ENCODE measurements around the gene OR10X1.

Gene OR10X1, protein sequence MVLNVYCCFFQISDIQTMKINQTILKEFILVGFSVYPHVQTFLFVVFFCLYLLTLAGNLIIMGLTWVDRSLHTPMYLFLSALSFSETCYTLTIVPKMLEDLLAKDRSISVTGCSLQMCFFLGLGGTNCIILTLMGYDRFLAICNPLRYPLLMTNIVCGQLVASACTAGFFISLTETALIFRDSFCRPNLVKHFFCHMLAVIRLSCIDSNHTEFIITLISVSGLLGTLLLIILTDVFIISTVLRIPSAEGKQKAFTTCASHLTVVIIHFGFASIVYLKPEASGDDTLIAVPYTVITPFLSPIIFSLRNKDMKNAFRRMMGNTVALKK

DNA sequence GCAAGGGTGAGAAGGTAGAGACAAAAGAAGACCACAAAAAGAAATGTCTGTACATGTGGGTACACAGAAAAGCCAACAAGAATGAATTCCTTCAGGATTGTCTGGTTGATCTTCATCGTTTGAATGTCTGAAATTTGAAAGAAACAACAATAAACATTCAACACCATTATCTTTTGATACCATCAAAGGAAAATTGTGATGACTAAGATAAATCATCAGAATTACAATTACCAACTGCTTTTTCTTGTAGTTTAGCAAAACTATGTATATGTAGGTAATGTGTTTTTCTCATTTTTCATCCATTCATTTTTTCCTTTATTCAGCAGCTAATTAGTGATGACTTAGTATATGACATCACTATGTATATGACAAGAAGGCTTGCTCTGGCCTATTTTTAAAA is at the start of gene OR10X1:
Gene OR10X1, minus strand, starts transcription at position 167 of the 400 bp plus-strand sequence. Its CDS starts 0 bp downstream, at position 167.
- DNase-seq = no peak

DNA sequence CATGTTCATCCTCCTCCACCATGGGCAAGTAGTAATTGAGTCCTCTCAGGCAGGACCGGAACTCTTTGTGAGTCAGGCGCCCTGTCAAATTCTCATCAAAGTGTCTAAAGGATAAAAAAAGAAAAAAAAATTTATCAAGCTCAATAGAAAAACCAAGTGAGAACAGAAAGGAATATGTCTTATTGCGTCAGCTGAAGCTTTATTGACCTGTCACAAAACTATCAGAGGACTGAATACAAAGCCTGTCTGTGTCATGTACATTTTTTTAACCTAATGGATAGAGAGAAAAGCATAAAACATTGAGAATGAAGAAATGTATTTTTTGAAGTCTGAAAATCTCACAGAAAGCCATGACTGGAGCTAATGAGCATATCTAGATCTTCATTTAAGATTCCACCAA is 34.1 kb upstream of the OR10X1 start:
- no peak for DNase-seq

DNA sequence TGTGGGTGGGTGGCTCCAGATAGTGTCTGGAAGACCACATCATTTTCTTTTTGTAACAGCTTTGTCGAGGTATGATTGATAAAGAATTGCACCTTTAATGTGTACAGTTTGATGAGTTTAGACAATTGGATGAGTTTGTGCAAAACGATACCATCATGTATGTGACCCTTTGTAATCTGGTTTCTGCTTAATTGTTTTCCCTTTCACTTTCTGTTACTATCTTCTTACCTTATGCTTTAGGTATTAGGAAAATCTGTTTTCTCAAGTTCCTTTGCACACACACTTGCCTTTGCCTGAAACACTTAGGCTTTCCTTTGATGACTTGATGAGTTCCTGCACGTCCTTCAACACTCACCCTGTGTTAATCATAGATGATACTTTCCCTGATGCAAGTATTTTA is 32.2 kb upstream of the OR10X1 start:
- DNase-seq = no peak

DNA sequence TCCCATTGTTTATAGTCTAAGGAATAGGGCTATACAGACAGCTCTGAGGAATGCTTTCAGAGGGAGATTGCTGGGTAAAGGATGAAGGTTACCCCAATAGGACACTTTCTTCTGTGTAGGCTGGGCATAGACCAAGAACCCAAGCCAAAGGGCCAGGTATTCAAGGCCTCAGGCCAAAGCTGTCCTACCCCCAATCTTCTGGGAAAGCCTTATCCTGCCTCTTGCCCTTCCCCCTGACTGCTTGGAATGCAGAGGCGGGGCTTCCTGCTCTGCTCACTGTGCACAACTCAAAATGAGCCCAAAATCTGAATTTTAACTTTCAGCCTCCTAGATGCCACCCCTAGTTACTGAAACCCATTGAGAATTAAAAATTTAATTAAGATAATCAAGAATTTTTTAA is 27.6 kb upstream of the OR10X1 start:
- DNase-seq = no peak

DNA sequence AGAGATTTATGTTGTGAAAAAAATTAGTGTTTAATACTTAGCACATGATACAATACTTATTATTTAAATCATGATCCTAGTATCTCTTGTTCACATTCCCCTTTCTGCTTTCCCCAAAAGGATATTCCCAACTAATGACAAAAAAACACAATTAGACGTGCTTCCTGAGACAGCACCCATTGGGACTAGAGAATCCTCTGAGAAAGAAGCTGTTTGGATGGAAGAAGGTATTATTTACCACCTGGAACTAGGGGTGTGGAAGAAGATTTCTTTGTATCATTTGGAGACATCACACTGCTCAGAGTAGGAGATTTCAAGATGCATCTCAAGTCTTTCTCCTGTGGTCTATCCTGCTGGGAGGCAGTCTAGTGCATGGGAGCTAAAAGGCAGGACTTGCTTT is 25.3 kb upstream of the OR10X1 start, which contains the start of gene OR10Z1:
Gene OR10Z1, plus strand, starts transcription at position 301 of the 400 bp plus-strand sequence. CDS start 1,171 bp downstream, outside the sequence.
- no peak for DNase-seq

DNA sequence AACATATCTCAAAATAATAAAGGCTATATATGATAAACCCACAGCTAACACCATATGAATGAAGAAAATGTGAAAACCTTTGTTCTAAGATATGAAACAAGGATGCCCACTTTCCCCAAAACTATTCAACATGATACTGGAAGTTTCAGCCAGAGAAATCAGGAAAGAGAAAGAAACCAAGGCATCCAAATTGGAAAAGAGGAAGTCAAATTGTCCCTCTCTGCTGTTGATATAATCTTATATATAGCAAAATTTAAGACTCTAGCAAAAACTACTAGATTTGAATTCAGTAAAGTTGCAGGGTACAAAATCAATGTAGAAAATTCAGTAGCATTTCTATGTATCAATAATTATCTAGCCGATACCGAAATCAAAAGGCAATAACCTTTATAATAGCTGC is 21.0 kb upstream of the OR10X1 start:
- no peak for DNase-seq

DNA sequence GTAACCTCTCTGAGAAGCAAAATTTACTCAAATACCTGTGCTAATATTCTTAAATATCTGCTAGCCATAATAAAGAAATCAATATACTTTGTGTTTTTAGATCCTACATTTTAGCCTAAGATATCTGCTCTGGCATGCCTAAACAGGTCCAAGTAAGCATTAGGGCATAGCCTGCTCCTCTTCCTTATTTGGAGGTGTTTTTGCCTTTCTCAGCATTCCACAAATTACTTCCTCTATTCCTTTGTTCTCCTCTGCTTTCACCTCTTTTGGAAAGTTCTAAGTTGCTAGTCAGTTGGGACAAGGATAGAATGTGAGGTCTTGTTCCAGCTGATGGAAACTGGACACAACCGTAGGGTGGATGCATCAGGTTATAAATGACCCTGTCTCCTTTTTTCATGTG is 7.2 kb upstream of the OR10X1 start:
- DNase-seq = no peak

DNA sequence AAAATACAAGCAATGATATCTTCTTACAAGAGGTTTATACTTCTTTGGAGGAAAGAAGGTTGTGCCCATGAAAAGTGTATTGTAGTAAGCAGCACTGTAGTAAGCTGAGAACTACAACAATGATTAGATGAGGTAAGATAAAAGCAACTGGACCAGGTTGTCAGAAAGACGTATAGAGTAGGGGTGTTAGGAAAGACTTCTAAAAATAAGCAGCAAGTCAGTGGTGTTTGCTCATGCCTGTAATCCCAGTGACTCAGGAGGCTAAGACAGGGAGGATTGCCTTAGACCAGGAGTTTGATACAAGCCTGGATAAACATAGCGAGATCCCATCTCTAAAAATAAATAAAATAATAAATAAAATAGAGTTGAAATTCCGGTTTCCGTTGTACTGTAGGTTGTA is 4.3 kb upstream of the OR10X1 start:
- DNase-seq = no peak

DNA sequence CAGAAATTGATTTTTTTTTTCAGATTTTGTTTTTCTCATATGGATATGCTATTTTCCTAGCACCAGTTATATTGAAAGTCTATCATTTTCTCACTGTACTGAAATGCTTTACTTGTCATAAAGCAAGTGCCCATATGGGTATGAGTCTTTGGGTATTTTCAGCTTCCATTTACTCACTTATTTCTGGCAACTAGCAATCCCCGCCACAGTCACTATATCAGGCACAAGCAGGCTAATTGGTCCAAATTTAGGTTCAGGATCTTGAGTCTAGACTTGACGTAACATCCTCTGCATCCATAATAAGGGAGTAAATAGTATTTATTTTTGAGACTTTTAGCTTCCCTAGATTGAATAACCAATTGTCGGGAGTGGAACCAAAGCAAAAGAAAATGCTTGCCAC is 2.1 kb downstream of the OR10X1 start:
- no peak for DNase-seq

DNA sequence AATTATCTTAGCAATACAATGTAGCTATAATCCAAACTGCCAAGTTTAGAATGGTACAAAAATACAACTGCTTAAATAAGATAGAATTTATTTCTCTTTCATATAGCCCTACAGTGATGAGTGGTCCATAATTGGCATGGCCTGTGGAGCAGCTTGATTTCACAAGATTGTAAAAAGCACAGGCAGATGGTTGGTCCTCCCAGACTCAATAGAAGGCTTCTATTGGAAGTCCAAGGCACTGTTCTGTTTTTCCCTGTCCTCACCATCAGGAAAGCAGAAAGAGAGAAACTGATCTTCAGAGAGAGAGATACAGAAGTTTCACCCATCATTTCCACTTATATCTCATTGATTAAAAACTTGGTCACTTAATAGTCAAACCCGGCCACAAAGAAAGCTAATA is 7.5 kb downstream of the OR10X1 start:
- no peak for DNase-seq

DNA sequence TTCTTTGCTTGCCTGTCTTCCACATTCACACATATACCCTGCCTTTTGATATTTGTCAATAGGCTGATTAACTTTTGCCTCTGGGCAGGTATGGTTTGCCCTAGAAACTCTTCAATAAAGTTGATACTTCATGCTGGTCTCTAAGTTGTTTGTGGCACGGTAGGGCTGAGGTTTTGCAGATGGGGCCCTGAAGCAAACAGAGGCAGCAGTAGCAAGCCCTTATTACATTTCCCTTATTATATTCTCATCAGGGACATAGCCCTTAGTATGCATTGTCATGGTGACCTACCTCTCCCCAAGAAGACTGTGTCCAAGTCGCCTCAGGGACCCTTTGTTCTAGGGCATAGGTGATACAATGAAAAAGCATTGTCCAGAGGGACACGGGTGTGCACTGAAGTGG is 9.2 kb downstream of the OR10X1 start, which contains the start of gene OR6P1:
Gene OR6P1, minus strand, starts transcription at position 101 of the 400 bp plus-strand sequence. CDS start 6,976 bp downstream, outside the sequence.
- no peak for DNase-seq

DNA sequence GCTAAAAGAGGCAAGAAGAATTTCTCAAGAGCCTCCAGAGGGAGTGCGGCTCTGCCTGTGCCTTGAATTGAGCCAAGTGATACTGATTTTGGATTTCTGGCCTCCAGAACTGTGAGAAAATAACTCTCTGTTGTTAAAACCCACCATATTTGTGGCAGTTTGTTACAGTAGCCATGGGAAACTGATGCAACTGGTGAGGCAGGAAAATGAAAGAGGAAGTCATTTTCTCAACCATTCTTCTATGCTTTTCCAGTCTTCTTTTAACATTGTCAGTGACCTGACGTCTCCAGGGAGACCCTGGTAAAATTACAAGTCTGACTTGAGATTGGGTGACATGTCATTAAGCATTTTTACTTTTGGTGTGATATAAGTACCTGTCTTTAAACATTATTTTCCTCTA is 15.1 kb downstream of the OR10X1 start:
- DNase-seq = no peak

DNA sequence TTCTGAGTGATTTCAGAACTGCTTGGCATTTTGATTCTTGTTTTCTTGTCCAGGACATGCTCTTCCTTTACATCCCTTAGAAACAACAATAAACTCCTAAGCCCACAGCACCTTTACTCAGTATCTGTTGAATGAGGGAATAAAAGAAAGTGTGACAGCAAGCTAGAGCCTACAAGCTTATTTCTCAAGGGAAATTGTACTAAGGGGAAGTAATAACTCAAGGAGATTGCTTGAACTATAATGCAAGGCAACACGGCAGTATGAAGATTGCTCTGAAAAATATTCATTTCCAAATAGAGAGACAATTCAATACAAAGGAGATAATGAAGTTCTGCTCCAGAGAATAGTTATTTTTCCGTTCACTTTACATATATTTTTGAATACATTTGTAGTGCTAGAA is 15.8 kb downstream of the OR10X1 start:
- no peak for DNase-seq

DNA sequence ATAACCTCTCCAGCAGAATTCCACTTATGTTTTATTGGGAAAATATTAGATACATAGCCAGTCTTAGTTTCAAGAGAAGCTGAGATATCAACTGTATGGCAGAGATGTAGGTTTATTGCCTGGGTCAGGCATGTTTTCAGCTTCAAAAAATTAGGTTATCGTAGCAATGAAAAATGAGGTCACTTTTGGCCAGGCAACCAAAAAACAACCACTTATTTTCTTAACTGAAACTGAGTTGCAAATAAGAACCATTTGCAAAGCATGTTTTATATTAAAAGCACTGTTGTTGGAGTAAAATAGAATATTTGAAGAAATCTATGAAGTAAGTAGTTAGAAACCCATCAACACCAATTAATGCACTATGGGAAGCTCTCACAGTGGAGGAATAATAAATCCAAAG is 20.0 kb downstream of the OR10X1 start:
- no peak for DNase-seq

DNA sequence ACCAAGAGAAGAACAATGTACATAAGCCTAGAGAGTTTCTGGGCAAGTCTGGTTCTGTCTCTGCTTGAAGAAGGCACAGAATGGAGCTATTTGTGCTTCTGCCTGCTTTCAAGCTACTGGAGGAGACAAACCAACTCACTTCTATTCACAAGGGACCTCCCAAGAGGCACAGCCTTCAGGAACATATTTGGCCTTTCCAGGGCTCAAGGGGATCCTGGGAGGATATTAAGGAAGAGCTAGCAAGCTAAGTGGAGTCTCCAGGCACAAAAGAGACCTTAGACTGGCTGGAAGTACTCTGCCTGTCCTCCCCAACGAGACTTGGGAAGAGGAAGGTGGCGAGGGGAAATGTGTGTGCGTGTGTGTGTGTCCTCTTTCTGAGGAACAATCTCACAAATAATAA is 25.3 kb downstream of the OR10X1 start, which contains the start of gene OR6Y1:
Gene OR6Y1, minus strand, starts transcription at position 54 of the 400 bp plus-strand sequence. CDS start 6,300 bp downstream, outside the sequence.
- no peak for DNase-seq

DNA sequence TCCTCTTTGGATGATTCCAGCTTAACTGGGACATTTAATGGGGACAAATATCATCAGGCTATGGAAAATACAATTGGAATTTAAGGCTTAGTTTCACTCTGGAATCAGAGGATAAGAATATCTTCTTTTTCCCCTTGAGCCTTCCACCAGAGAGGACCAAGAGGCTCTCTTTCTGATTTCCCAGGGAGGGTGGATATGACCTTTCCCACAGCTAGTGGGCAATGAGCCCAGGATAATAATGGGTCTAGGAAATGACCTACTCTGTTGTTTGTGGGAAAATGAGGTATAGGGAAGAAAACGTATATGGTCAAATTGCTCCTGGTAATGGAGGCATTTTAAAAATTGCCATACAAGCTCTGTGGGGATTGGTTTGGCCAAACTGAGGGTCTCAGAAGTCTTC is 27.4 kb downstream of the OR10X1 start:
- no peak for DNase-seq

DNA sequence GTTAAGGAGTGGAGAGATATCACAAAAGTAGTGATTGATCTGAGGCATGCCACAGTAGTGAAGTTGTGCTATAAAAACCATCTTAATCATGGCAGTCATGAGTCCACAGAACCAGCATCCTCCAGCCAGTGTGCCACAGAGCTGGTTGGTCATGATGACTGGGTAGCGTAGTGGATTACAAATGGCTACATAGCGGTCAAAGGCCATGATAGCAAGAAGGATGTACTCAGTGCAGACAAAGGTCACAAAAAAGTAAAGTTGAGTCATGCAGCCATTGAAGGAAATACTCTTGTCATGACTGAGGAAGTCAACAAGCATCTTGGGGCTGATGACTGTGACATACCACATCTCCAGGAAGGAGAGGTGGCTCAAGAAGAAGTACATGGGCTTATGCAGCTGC is 32.2 kb downstream of the OR10X1 start:
- DNase-seq = no peak

DNA sequence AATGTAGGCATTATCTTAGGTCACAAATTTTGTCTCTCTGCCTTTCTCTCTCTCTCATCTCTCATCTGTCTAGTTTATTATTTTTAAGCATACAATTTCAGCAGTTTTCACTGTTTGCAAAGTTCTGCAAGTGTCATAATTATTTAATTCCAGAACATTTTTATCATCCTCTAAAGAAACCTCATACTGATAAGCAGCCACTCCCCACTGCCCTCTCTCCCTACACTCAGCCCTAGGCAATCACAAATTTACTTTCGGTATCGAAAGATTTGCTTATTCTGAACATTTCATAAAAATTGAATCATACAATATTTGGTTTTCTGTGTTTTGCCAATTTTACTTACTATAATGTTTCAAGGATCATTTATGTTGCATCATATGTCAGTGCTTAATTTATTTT is 42.1 kb downstream of the OR10X1 start:
- DNase-seq = no peak

DNA sequence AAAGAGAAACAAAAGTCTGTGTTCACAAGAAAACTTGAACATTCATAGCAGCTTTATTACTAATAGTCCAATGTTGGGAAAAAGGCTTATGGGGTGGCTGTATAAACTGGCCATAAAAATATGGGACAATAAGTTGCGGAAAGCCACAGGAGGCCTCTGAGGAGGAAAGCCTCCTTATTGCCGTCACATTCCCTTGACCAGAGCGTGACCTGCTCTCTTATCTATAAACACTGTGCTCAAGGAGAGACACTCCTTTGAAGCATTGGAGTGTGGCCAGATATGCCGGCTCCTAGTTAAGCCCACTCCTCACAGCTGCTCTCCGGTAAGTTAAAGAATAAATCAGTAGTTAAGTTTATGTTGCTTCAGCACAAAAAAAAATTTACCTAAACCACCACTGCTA is 45.2 kb downstream of the OR10X1 start:
- no peak for DNase-seq

All from stimulated activated CD4-positive, alpha-beta T cell treated with anti-CD3 and anti-CD28 coated beads, Interleukin-2, amount 100 ng/mL, for 24 hours (primary cell).